ENCODE data around the gene ASAP2. TPM values are rescaled to one million over a fixed set of nuclear protein-coding genes. Genes with fewer than 3 reads are reported as not detected.

ASAP2 gene
- total and polyA plus RNA-seq, 5 donors: 9.2 to 19.7 (median 15.2) TPM

GRCh38 chr2:9279426-9279825 lies 72.8 kb downstream of the ASAP2 start:
- intact Hi-C loops (cut with DNase I): loop anchor here in 1 of 4 donors (10.0 kb wide), 1 partner anchor 75 kb away; the partner anchor contains the start of gene ASAP2
- 74% methylated on average over 10 of the region's 10 CpGs for WGBS
- Histone ChIP-seq H3K27me3 (ENCODE audit: control insufficient read depth, insufficient read depth) (no peaks in the 10 kb centered on the region), H3K4me1 (ENCODE audit: control insufficient read depth, insufficient read depth, low read length) (peaks cover 8% of the 10 kb centered on the region), H3K4me3 (ENCODE audit: low read length) (no peak overlapping the region), H3K27ac (ENCODE audit: low read length) (no peak overlapping the region), H3K9me3 (ENCODE audit: control insufficient read depth, low read length) (no peaks in the 10 kb centered on the region)
- DNase-seq (no peak), ATAC-seq (no peak)

- Histone ChIP-seq H3K27ac (ENCODE audit: low read length) (no peak overlapping the region), H3K4me3 (ENCODE audit: low read length) (no peak overlapping the region), H3K4me1 (ENCODE audit: control insufficient read depth, insufficient read depth, low read length) (peaks cover 8% of the 10 kb centered on the region), H3K27me3 (ENCODE audit: control insufficient read depth, insufficient read depth) (no peaks in the 10 kb centered on the region), H3K9me3 (ENCODE audit: control insufficient read depth, low read length) (no peaks in the 10 kb centered on the region)
- ATAC-seq (no peak), DNase-seq (no peak)
- 70% methylated on average over 8 of the region's 8 CpGs for WGBS
- intact Hi-C loops (cut with DNase I): no loop called here
Measured at GRCh38 chr2:9280224-9280623, 73.6 kb downstream of the ASAP2 start.

- intact Hi-C loops (cut with DNase I): no loop called here
Measured at GRCh38 chr2:9281145-9281544, 74.5 kb downstream of the ASAP2 start.

GRCh38 chr2:9282128-9283112 lies 75.8 kb downstream of the ASAP2 start:
- Histone ChIP-seq H3K9me3 (ENCODE audit: control insufficient read depth, low read length) (no peaks in the 10 kb centered on the region), H3K27me3 (ENCODE audit: control insufficient read depth, insufficient read depth) (no peaks in the 10 kb centered on the region), H3K4me1 (ENCODE audit: control insufficient read depth, insufficient read depth, low read length) (peaks cover 2% of the 10 kb centered on the region), H3K27ac (ENCODE audit: low read length) (no peak overlapping the region), H3K4me3 (ENCODE audit: low read length) (no peak overlapping the region)
- intact Hi-C loops (cut with DNase I): no loop called here
- 71% methylated on average over 13 of the region's 13 CpGs for WGBS
- ATAC-seq: peak in 1 of 2 donors; percentile 49
- DNase-seq: no peak

More at GRCh38 chr2:9281145-9281544, 74.5 kb downstream of the ASAP2 start:
- H3K9me3 ChIP-seq (ENCODE audit: control insufficient read depth, low read length): no peaks in the 10 kb centered on the region
- no peak for ATAC-seq
- no peak for DNase-seq
- no peak overlapping the region for H3K4me3 ChIP-seq (ENCODE audit: low read length)
- WGBS: 64% methylated on average over 7 of the region's 7 CpGs
- H3K4me1 ChIP-seq (ENCODE audit: control insufficient read depth, insufficient read depth, low read length): peaks cover 2% of the 10 kb centered on the region
- H3K27me3 ChIP-seq (ENCODE audit: control insufficient read depth, insufficient read depth): no peaks in the 10 kb centered on the region
- no peak overlapping the region for H3K27ac ChIP-seq (ENCODE audit: low read length)

GRCh38 chr2:9284521-9285297 lies 78.1 kb downstream of the ASAP2 start:
- WGBS: 84% methylated on average over 6 of the region's 6 CpGs
- ATAC-seq: no peak
- DNase-seq: no peak
- Histone ChIP-seq H3K9me3 (ENCODE audit: control insufficient read depth, low read length) (no peaks in the 10 kb centered on the region), H3K4me3 (ENCODE audit: low read length) (no peak overlapping the region), H3K27ac (ENCODE audit: low read length) (no peak overlapping the region), H3K4me1 (ENCODE audit: control insufficient read depth, insufficient read depth, low read length) (peaks cover 2% of the 10 kb centered on the region), H3K27me3 (ENCODE audit: control insufficient read depth, insufficient read depth) (no peaks in the 10 kb centered on the region)
- intact Hi-C loops (cut with DNase I): no loop called here

- WGBS: 67% methylated on average over 2 of the region's 2 CpGs
- H3K4me1 ChIP-seq (ENCODE audit: control insufficient read depth, insufficient read depth, low read length): peaks cover 2% of the 10 kb centered on the region
- no peaks in the 10 kb centered on the region for H3K9me3 ChIP-seq (ENCODE audit: control insufficient read depth, low read length)
- ATAC-seq (no peak), DNase-seq (no peak)
- intact Hi-C loops (cut with DNase I): no loop called here
- H3K4me3 ChIP-seq (ENCODE audit: low read length): no peak overlapping the region
- no peak overlapping the region for H3K27ac ChIP-seq (ENCODE audit: low read length)
- no peaks in the 10 kb centered on the region for H3K27me3 ChIP-seq (ENCODE audit: control insufficient read depth, insufficient read depth)
Measured at GRCh38 chr2:9285385-9285920, 78.8 kb downstream of the ASAP2 start.

- intact Hi-C loops (cut with DNase I): no loop called here
- ATAC-seq: no peak
- Histone ChIP-seq H3K9me3 (ENCODE audit: control insufficient read depth, low read length) (no peaks in the 10 kb centered on the region), H3K27me3 (ENCODE audit: control insufficient read depth, insufficient read depth) (no peaks in the 10 kb centered on the region), H3K27ac (ENCODE audit: low read length) (no peak overlapping the region), H3K4me1 (ENCODE audit: control insufficient read depth, insufficient read depth, low read length) (peaks cover 2% of the 10 kb centered on the region), H3K4me3 (ENCODE audit: low read length) (no peak overlapping the region)
- DNase-seq: no peak
- 95% methylated on average over 4 of the region's 4 CpGs for WGBS
Measured at GRCh38 chr2:9285921-9286320, 79.3 kb downstream of the ASAP2 start.

- no peaks in the 10 kb centered on the region for H3K9me3 ChIP-seq (ENCODE audit: control insufficient read depth, low read length)
- H3K4me3 ChIP-seq (ENCODE audit: low read length): no peak overlapping the region
- H3K4me1 ChIP-seq (ENCODE audit: control insufficient read depth, insufficient read depth, low read length): peaks cover 4% of the 10 kb centered on the region
- WGBS: 91% methylated on average over 12 of the region's 12 CpGs
- H3K27ac ChIP-seq (ENCODE audit: low read length): no peak overlapping the region
- intact Hi-C loops (cut with DNase I): no loop called here
- no peak for ATAC-seq
- no peak for DNase-seq
- no peaks in the 10 kb centered on the region for H3K27me3 ChIP-seq (ENCODE audit: control insufficient read depth, insufficient read depth)
Measured at GRCh38 chr2:9286554-9287399, 80.2 kb downstream of the ASAP2 start.

- Histone ChIP-seq H3K9me3 (ENCODE audit: control insufficient read depth, low read length) (no peaks in the 10 kb centered on the region), H3K4me1 (ENCODE audit: control insufficient read depth, insufficient read depth, low read length) (peaks cover 2% of the 10 kb centered on the region), H3K27me3 (ENCODE audit: control insufficient read depth, insufficient read depth) (no peaks in the 10 kb centered on the region), H3K27ac (ENCODE audit: low read length) (no peak overlapping the region), H3K4me3 (ENCODE audit: low read length) (no peak overlapping the region)
- intact Hi-C loops (cut with DNase I): no loop called here
- ATAC-seq (peak in 1 of 2 donors; percentile 35), DNase-seq (no peak)
- 85% methylated on average over 15 of the region's 15 CpGs for WGBS
Measured at GRCh38 chr2:9287400-9288045, 80.9 kb downstream of the ASAP2 start.

GRCh38 chr2:9288233-9288632 lies 81.6 kb downstream of the ASAP2 start:
- no peak overlapping the region for H3K4me3 ChIP-seq (ENCODE audit: low read length)
- WGBS: 95% methylated on average over 7 of the region's 7 CpGs
- no peaks in the 10 kb centered on the region for H3K9me3 ChIP-seq (ENCODE audit: control insufficient read depth, low read length)
- H3K27me3 ChIP-seq (ENCODE audit: control insufficient read depth, insufficient read depth): no peaks in the 10 kb centered on the region
- ATAC-seq (no peak), DNase-seq (no peak)
- H3K4me1 ChIP-seq (ENCODE audit: control insufficient read depth, insufficient read depth, low read length): peaks cover 2% of the 10 kb centered on the region
- H3K27ac ChIP-seq (ENCODE audit: low read length): no peak overlapping the region
- intact Hi-C loops (cut with DNase I): no loop called here
